ENCODE measurements around the gene PNPLA2.

DNA sequence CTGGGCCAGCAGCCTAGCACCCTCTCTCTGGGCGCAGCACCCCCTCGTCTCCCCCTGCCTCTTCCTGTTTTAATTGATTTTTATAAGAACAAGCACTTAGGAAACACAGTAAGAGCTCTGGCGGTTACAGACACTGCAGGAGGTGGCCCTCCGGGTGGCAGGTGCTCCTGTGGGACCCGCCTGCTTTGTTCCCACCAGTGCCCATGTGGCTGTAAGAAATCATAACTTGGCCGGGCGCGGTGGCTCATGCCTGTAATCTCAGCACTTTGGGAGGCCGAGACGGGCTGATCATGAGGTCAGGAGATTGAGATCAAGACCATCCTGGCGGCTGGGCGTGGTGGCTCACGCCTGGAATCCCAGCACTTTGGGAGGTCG, 42.4 kb downstream of the PNPLA2 start:
- TF ChIP-seq, protein P1, sequence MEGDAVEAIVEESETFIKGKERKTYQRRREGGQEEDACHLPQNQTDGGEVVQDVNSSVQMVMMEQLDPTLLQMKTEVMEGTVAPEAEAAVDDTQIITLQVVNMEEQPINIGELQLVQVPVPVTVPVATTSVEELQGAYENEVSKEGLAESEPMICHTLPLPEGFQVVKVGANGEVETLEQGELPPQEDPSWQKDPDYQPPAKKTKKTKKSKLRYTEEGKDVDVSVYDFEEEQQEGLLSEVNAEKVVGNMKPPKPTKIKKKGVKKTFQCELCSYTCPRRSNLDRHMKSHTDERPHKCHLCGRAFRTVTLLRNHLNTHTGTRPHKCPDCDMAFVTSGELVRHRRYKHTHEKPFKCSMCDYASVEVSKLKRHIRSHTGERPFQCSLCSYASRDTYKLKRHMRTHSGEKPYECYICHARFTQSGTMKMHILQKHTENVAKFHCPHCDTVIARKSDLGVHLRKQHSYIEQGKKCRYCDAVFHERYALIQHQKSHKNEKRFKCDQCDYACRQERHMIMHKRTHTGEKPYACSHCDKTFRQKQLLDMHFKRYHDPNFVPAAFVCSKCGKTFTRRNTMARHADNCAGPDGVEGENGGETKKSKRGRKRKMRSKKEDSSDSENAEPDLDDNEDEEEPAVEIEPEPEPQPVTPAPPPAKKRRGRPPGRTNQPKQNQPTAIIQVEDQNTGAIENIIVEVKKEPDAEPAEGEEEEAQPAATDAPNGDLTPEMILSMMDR (IDR thresholded peaks at IDR 0.05 in 4 of 5, conservative IDR thresholded peaks at IDR 0.05 in 1 of 5), result no peak
- TF ChIP-seq POLR2A (IDR thresholded peaks at IDR 0.05), result no peak

Measured in gastrocnemius medialis (tissue), 4 donors.